ENCODE data around the gene IPMK. TPM values are rescaled to one million over a fixed set of nuclear protein-coding genes. Genes with fewer than 3 reads are reported as not detected.

IPMK gene
- total and polyA plus RNA-seq, 9 of the 15 experiments (the other 6 are each of a cell fraction or from before 2014, with no cell fraction given) = 0.98 to 4.4 (median 2.7) TPM

- peak; percentile 82 for TF ChIP-seq THAP12 (CRISPR knock-in tag; IDR thresholded peaks at IDR 0.05)
- TF ChIP-seq, protein P1, sequence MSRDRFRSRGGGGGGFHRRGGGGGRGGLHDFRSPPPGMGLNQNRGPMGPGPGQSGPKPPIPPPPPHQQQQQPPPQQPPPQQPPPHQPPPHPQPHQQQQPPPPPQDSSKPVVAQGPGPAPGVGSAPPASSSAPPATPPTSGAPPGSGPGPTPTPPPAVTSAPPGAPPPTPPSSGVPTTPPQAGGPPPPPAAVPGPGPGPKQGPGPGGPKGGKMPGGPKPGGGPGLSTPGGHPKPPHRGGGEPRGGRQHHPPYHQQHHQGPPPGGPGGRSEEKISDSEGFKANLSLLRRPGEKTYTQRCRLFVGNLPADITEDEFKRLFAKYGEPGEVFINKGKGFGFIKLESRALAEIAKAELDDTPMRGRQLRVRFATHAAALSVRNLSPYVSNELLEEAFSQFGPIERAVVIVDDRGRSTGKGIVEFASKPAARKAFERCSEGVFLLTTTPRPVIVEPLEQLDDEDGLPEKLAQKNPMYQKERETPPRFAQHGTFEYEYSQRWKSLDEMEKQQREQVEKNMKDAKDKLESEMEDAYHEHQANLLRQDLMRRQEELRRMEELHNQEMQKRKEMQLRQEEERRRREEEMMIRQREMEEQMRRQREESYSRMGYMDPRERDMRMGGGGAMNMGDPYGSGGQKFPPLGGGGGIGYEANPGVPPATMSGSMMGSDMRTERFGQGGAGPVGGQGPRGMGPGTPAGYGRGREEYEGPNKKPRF (IDR thresholded peaks at IDR 0.05; ENCODE audit: low read depth, low read length) = no peak
- TF ChIP-seq HMGN3 (IDR thresholded peaks at IDR 0.05; ENCODE audit: borderline replicate concordance, extremely low read depth, insufficient read length, low read depth, low read length) = peak; percentile 80
- peak; percentile 30; the same call in 1 of the 2 replicates for TF ChIP-seq DPF2 (IDR thresholded peaks at IDR 0.05)
- peak; percentile 76 for TF ChIP-seq KDM5B (IDR thresholded peaks at IDR 0.05; ENCODE audit: insufficient replicate concordance, low read depth, low read length)
- TF ChIP-seq, protein P2, sequence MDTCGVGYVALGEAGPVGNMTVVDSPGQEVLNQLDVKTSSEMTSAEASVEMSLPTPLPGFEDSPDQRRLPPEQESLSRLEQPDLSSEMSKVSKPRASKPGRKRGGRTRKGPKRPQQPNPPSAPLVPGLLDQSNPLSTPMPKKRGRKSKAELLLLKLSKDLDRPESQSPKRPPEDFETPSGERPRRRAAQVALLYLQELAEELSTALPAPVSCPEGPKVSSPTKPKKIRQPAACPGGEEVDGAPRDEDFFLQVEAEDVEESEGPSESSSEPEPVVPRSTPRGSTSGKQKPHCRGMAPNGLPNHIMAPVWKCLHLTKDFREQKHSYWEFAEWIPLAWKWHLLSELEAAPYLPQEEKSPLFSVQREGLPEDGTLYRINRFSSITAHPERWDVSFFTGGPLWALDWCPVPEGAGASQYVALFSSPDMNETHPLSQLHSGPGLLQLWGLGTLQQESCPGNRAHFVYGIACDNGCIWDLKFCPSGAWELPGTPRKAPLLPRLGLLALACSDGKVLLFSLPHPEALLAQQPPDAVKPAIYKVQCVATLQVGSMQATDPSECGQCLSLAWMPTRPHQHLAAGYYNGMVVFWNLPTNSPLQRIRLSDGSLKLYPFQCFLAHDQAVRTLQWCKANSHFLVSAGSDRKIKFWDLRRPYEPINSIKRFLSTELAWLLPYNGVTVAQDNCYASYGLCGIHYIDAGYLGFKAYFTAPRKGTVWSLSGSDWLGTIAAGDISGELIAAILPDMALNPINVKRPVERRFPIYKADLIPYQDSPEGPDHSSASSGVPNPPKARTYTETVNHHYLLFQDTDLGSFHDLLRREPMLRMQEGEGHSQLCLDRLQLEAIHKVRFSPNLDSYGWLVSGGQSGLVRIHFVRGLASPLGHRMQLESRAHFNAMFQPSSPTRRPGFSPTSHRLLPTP (IDR thresholded peaks at IDR 0.05; ENCODE audit: borderline replicate concordance, extremely low read depth, insufficient read length) = no peak
- TF ChIP-seq, protein P3, sequence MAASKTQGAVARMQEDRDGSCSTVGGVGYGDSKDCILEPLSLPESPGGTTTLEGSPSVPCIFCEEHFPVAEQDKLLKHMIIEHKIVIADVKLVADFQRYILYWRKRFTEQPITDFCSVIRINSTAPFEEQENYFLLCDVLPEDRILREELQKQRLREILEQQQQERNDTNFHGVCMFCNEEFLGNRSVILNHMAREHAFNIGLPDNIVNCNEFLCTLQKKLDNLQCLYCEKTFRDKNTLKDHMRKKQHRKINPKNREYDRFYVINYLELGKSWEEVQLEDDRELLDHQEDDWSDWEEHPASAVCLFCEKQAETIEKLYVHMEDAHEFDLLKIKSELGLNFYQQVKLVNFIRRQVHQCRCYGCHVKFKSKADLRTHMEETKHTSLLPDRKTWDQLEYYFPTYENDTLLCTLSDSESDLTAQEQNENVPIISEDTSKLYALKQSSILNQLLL (CRISPR knock-in tag; IDR thresholded peaks at IDR 0.05; ENCODE audit: borderline replicate concordance) = no peak
- TF ChIP-seq USF1 (CRISPR knock-in tag; IDR thresholded peaks at IDR 0.05) = peak; percentile 95
- no peak for TF ChIP-seq ETS2 (tag; IDR thresholded peaks at IDR 0.05; ENCODE audit: borderline replicate concordance, poor library complexity, severe bottlenecking)
Observed at GRCh38 chr10:58268946-58269781, 1.5 kb upstream of the IPMK start, which contains the start of gene CISD1 (continued).
